ENCODE data around the gene MCFD2. TPM values are rescaled to one million over a fixed set of nuclear protein-coding genes. Genes with fewer than 3 reads are reported as not detected.

Gene MCFD2
- total and polyA plus RNA-seq, 3 donors from 2014 or later: 65.4 to 74.5 (median 67.6) TPM

GRCh38 chr2:46863882-46864281, 51.7 kb downstream of the MCFD2 start:
- H3K9me3 ChIP-seq: no peaks in the 10 kb centered on the region
- intact Hi-C loops (cut with DNase I; ENCODE audit: low total_unique reads): no loop called here
- no peaks in the 10 kb centered on the region for H3K27me3 ChIP-seq
- DNase-seq: no peak
- no peak overlapping the region for H3K4me3 ChIP-seq
- 91 to 94% methylated on average over 1 of the region's 1 CpG for WGBS, 2 donors
- TF ChIP-seq CTCF (IDR thresholded peaks at IDR 0.05) (no peak), POLR2A (IDR thresholded peaks at IDR 0.05) (no peak)
- H3K27ac ChIP-seq: no peak overlapping the region
- peaks cover 14% of the 10 kb centered on the region for H3K4me1 ChIP-seq
- H3K36me3 ChIP-seq (ENCODE audit: low read depth, missing control alignments): no peaks in the 10 kb centered on the region

DNA sequence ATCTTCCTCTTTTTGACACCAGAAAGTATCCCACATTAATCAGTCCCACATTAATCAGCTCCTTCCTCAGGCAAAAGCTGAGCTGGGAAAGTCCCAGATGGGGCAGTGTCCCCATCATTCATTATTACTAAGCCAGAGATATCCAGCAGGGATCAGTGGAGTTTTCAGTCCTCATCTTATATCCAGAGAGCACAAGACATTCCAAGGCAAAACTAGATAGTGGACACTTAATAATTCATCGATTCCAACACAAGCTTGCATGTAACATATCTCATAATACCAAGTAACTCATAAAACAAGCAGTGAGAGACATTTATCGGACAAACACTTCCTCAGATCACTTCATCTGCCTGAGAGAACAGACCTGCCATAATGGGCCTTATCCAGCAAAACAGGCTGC, 53.1 kb downstream of the MCFD2 start:
- Histone ChIP-seq H3K27ac (no peak overlapping the region), H3K4me3 (no peak overlapping the region), H3K4me1 (peaks cover 14% of the 10 kb centered on the region), H3K27me3 (no peaks in the 10 kb centered on the region), H3K36me3 (ENCODE audit: low read depth, missing control alignments) (no peaks in the 10 kb centered on the region), H3K9me3 (no peaks in the 10 kb centered on the region)
- intact Hi-C loops (cut with DNase I; ENCODE audit: low total_unique reads): no loop called here
- WGBS, 2 donors: 72 to 75% methylated on average over 2 of the region's 2 CpGs
- no peak for DNase-seq
- TF ChIP-seq POLR2A (IDR thresholded peaks at IDR 0.05) (no peak), CTCF (IDR thresholded peaks at IDR 0.05) (no peak)

GRCh38 chr2:46861916-46862315, 53.7 kb downstream of the MCFD2 start:
- TF ChIP-seq CTCF (IDR thresholded peaks at IDR 0.05): no peak
- no peak for TF ChIP-seq POLR2A (IDR thresholded peaks at IDR 0.05)
- Histone ChIP-seq H3K36me3 (ENCODE audit: low read depth, missing control alignments) (no peaks in the 10 kb centered on the region), H3K9me3 (no peaks in the 10 kb centered on the region), H3K27ac (no peak overlapping the region), H3K27me3 (no peaks in the 10 kb centered on the region), H3K4me3 (no peak overlapping the region), H3K4me1 (peaks cover 13% of the 10 kb centered on the region)
- no peak for DNase-seq
- 45 to 58% methylated on average over 6 of the region's 6 CpGs for WGBS, 2 donors
- intact Hi-C loops (cut with DNase I; ENCODE audit: low total_unique reads): no loop called here

DNA sequence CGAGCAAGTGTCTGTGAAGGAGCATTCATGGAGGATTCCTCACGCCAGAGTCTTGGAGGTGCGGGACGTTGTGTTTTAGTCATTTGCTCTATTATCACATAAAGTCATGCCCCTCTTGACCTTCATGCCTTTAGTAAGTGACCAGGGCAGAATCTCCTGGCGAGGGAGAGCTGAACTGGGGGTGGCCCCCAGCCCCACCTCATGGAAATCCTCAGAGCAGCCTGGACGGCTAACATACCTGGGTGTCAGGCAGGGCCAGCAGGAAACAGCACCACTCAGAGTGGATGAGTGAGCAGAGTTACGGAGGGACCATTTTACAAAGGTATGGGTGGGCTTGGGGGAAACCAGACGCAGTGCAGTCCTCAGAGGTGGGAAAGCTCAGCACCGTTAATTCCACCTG, 56.1 kb downstream of the MCFD2 start:
- no peak overlapping the region for H3K27ac ChIP-seq
- TF ChIP-seq POLR2A (IDR thresholded peaks at IDR 0.05): no peak
- no peaks in the 10 kb centered on the region for H3K27me3 ChIP-seq
- H3K4me1 ChIP-seq: peaks cover 10% of the 10 kb centered on the region
- intact Hi-C loops (cut with DNase I; ENCODE audit: low total_unique reads): no loop called here
- H3K9me3 ChIP-seq: no peaks in the 10 kb centered on the region
- H3K4me3 ChIP-seq: no peak overlapping the region
- H3K36me3 ChIP-seq (ENCODE audit: low read depth, missing control alignments): no peaks in the 10 kb centered on the region
- 91 to 95% methylated on average over 7 to 9 of the region's 9 CpGs for WGBS, 2 donors
- no peak for DNase-seq

DNA sequence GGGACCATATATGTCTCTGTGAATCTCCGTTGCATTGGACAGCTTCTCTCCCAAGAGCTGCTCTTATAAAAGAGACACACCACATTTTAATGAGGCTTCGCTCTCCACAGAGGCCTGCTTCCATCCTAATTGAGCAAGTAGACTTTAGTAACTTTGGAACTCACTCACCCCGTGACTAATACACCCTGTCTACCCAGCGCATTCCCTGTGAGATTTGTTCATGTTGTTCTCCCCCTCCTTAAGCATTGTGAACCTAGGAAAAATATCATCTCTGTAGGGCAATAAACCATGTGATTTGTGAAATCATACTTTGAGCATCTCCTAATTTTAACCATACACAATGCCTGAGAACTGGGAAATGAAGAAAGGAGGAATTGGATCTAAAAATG, 56.9 kb downstream of the MCFD2 start:
- Histone ChIP-seq H3K4me1 (peaks cover 14% of the 10 kb centered on the region), H3K4me3 (no peak overlapping the region), H3K9me3 (no peaks in the 10 kb centered on the region), H3K27me3 (no peaks in the 10 kb centered on the region), H3K27ac (no peak overlapping the region), H3K36me3 (ENCODE audit: low read depth, missing control alignments) (no peaks in the 10 kb centered on the region)
- TF ChIP-seq POLR2A (IDR thresholded peaks at IDR 0.05) (no peak), CTCF (IDR thresholded peaks at IDR 0.05) (no peak)
- WGBS, 2 donors: 89 to 90% methylated on average over 4 of the region's 4 CpGs
- intact Hi-C loops (cut with DNase I; ENCODE audit: low total_unique reads): no loop called here
- DNase-seq: no peak

Measured in testis (tissue), 3 donors.